SK-MEL-5 (cell line): ENCODE data around the gene EIF2AK2. TPM values are rescaled to one million over a fixed set of nuclear protein-coding genes. Genes with fewer than 3 reads are reported as not detected.

Source experiments
- DNase-seq: peaks from one replicate; pipeline ENCODE4 v3.0.0-alpha.2; 2016; ENCODE audit warnings: low read depth, low spot score
- in situ Hi-C: cut with HindIII; loops from 2 replicates; pipeline ENCODE4 v1.10.0; 2016; ENCODE audit warnings: low sequenced_read_pairs, high pct_unique_total_duplicates, low pct_unique_long_range_greater_than_20kb
- total RNA-seq: library from RNA; depleted of rRNA; stranded (reverse); fragments of >200 nt; shearing (Covaris generic); gene quantifications from 2 replicates; pipeline ENCODE4 v1.2.3, GENCODE V29; 2014

EIF2AK2 gene
- total RNA-seq, 1 experiment from 2014 or later: 22.5 TPM

DNA sequence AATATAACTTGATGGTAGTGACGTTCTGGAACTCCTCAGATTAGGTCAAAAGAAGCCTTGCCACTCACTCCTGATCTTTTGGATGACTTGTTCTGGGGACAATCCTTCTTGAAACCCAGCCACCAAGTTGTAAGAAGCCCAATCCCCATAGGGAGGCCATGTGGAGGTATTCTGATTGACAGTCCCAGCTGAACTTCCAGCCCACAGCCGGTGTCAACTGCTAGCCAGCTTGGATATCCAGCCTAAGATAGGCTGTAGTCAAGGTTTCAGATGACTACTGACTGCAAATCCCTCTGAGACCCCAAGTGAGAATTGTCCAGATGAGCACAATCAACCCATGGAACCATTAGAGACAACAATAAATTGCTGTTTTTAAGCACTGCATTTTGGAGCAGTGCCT is 31.4 kb downstream of the EIF2AK2 start:
- in situ Hi-C loops: no loop called here
- no peak for DNase-seq

DNA sequence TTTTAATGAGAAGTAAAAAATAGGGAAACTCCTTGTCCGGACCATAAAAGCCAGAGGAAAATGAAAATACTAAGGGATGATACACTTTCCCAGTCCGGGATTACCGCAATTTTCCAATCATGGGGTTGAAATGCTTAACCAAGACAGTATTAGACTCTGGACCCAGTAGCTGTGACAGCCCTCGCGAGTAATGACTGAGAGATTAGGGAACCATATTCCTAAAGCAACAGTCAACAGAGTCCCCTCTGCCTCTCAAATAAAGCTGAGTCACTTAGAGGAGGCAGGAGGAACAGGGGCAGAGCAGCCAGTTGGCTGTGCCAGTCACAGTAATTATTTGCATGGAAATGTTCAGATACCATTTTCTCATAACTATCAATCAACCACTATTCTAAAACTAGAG is 37.6 kb downstream of the EIF2AK2 start:
- DNase-seq: no peak
- in situ Hi-C loops: no loop called here

DNA sequence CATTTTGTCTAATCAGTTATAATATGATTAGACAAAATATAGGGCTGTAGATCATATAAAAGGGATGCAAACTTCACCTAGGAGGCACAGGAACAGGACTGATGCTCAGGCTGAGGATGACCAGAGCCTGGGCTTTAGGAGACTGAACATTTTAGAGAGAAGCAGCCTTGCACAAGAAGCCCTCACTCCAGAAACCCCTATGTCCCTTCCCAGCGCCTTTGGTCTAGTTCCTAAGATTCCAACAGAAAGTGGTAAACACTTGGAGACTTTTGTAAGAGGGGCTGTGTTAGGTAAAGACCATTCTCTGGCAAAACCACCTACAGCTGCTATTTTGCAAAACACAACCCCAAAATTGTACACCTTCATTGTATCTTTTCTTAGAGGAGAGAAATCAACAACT is 39.2 kb downstream of the EIF2AK2 start:
- no peak for DNase-seq
- in situ Hi-C loops: no loop called here

DNA sequence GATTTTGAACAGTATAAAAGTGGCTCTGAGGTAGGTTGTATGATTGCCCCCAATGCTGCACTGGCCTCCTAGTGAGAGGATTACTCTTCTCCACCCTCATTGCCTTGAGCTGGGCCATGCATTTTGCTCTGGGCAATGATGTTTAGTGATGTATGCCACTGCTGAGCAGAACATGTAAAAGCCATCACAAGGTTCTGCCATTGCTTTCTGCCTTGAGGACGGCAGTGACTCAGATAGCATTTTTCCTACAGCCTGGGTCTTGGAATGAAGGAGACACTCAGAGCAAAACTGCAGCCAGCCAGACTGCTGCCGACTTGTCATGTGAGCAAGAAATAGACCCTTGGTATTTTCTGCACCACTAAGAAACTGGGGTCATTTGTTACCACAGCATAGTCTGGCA is 44.8 kb downstream of the EIF2AK2 start:
- in situ Hi-C loops: no loop called here
- no peak for DNase-seq

DNA sequence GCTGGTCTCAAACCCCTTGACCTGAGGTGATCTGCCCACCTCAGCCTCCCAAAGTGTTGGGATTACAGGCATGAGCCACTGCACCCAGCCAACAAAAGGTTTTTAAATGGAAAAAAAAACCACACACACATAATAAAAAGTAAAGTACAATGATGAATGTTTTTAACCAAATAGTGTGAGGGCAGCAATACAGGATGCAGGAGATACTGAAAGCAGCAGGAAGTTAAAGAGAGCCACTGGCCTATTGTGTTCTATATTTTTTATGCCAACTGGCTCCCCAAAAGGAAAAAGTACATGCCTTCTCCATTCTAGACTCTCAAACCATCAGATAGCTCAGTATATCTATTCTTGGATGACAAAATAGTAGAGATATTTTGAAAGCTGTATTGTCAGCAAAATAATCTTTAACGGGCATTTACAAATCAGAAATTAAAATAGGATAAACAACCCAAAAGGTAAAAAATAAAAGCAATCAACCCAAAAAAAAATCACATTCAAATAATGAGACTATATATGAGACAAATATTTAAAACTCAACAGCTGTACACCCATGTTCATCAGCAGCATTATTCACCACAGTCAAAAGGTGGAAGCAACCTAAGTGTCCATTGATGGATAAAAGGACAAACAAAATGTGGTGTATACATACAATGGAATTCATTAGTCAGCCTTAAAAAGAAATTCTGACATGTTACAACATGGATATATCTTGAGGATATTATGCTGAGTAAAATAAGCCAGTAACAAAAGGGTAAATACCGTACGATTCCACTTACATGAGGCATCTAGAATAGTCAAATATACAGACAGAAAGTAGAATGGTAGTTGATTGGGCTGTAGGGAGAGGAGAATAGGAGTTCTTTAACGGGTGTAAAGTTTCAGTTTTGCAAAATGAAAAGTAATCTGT is 46.2 kb downstream of the EIF2AK2 start:
- in situ Hi-C loops: no loop called here
- DNase-seq: no peak

DNA sequence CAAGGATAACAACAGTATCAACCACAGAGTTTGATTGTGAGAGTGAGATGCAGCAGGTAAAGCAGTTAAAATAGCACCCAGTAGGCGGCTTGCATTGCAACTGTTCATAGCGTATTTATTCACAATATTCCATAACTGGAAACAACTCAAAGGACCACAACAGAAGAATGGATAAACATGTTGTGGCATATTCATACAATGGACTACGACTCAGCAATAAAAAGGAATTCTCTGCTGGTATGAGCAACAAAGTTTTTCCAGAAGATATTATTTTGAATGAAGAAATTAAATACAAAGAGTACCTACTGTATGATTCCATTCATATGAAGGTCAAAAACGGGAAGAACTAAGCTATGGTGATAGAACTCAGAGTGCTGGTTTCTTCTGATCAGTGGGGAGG is 47.3 kb downstream of the EIF2AK2 start:
- DNase-seq: no peak
- in situ Hi-C loops: no loop called here

DNA sequence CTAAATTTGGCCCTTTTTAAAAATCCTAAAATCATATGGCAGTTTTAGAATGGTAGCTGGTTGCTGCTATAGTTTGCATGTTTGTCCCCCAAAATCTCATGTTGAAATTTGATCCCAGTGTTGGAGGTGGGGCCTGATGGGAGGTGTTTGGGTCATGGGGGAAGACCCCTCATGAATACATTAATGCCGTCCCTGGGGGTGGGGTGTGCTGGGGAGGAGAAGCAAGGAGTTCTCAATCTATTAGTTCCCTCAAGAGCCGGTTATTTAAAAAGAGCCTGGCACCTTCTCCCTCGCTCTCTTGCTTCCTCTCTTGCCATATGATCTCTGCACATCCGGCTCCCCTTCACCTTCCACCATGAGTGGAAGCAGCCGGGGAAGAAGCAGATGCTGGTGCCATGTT is 51.6 kb downstream of the EIF2AK2 start:
- DNase-seq: no peak
- in situ Hi-C loops: no loop called here

DNA sequence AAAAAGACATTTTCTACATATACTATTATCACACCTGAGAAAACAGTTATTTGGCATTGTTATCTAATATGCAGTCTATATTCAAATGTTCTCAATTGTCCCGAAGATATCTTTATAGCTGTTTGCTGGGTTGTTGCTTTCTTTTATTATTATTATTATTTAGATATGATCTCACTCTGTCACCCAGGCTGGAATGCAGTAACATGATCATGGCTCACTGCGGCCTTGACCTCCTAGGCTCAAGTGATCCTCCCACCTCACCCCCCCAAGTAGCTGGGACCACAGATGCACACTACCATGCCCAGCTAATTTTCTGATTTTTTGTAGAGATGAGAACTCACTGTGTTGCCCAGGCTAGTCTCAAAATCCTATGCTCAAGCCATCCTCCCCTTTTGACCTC is 52.6 kb downstream of the EIF2AK2 start:
- in situ Hi-C loops: no loop called here
- no peak for DNase-seq

DNA sequence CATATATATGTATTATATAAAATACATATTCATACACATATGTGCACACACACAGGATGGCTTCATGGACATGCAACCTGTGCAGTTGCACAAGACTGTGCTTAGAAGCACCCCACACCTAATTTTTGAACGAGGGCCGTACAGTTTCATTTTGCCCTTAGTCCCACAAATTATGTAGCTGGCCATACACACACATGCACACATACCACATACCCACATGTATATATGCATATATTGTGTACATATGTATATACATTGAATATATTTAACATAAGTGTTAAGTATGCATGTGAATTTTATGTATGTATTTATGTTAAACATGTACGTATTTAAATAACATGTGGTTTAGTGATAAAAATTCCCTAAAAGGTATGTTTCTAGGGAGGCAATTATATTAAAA is 54.2 kb downstream of the EIF2AK2 start:
- in situ Hi-C loops: no loop called here
- no peak for DNase-seq

DNA sequence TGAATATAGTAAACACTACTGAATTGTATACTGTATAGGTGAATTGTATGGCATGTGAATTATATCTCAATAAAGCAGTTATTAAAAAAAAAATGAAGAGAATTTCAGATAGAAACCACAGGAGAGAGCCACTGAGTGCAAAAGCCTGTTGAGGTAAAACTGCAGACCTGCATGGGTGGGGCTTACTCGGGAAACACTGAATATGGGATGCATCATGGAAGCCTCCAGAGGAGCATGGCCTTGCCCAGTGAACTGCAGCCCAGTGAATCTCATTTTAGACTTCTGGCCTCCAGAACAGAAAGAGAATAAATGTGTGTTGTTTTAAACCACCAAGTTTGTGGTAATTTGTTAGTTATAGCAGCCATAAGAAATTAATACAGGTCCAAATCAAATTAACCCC is 56.7 kb downstream of the EIF2AK2 start:
- in situ Hi-C loops: no loop called here
- no peak for DNase-seq

DNA sequence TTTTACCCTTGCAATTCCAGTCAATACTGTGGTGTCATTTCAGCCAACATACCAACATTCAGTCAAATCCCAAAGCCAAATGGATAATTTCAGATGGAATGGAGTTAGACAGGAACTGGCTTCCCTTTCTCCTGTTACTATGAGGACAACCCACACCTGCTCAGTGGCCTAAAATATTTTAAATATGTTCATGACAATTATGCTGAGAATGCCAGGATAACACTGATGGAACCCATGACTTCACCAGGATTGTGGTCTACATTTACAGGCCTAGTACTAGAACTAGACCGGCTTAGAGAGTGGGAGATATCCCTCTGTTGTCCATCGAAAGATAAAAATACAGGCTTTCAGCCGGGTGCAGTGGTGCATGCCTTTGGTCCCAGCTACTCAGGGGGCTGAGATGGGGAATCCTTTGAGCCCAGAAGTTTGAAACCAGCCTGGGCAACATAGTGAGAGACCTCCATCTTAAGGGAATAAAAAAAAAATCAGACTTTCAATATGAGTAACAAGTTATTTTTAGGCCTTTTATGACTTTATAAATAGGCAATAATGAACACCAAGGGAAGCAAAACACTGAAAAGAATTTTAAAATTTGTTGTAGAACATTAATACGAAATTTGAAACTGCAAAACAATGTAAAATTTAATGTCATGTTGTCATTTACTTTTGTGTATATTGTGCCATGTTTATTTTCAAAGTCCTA is 58.2 kb downstream of the EIF2AK2 start:
- DNase-seq: no peak
- in situ Hi-C loops: no loop called here

DNA sequence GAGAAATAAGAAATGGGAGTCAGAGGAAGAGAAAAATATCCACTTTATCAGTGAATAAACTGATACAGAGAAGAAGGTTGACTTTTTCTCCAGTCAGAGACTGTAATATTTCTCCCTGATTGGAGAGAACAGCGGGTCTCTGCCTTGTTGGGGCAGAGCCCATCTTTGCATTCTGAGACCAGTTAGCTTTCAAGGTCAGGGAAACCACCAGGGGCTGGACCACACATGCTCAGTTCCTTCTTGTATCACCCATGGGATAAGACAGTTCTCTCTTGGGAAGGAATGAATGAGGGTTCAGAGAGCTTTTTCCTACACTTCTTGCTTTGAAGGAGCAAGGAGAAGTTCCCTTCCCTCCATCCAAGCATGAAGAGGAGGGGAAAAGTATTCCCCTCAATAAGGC is 60.2 kb downstream of the EIF2AK2 start:
- DNase-seq: no peak
- in situ Hi-C loops: no loop called here

DNA sequence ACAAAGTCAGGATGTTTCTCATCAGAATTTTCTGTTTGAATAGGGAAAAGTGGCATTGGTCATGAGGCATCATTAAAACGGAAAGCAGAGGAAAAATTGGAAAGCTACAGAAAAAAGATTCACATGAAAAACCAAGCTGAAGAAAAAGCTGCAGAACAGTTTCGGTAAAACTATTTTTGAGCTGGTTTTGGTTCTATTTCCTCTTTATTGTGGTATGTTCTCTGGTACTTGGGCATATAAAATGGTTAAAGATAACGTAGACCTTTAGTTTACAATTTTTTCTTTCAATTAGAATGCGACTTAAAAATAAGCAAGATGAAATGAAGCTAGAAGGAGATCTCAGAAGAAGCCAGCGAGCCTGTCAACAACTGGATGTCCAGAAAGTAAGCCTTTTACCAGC is 64.9 kb downstream of the EIF2AK2 start:
- in situ Hi-C loops: no loop called here
- DNase-seq: no peak

DNA sequence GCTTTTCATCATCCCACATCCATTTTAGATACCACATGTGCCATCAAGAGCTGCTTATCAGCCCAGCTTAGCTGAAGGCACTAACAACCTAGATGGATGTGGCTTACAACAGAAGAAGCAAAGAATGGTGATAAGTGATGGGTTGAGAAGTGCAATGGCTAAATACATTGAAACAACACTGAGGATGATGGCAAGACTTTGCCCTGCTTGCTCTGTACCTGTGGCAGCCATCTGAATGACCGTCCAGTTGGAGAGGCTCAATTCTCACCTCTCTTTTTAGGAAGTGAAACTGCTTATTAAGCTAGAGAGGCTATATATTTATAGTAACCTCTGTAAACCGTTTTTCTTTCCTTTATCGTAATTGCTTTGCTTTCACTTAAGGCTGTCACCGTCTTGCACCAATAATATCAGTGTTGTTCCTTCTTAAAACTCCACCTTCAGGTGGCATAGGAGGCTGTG is 66.7 kb downstream of the EIF2AK2 start:
- in situ Hi-C loops: no loop called here
- DNase-seq: no peak

DNA sequence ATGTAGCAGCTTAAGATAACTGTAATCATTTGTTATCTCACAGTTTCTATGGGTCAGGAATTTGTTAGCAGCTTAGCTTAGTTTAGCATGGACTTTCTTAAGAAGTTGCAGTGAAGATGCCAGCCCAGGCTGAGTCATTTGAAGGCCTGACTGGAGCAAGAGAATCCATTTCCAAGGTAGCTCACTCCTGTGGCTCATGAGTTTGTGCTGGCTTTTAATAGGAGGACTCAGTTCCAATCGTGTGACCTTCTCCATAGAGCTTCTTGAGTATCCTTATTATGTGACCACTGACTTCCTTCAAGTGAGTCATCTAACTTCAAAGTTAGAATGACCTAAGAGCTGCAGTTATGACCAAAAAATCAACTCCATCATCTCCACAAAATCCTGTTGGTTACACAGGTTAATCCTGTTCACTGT is 71.0 kb downstream of the EIF2AK2 start:
- in situ Hi-C loops: no loop called here
- peak; percentile 38 for DNase-seq

DNA sequence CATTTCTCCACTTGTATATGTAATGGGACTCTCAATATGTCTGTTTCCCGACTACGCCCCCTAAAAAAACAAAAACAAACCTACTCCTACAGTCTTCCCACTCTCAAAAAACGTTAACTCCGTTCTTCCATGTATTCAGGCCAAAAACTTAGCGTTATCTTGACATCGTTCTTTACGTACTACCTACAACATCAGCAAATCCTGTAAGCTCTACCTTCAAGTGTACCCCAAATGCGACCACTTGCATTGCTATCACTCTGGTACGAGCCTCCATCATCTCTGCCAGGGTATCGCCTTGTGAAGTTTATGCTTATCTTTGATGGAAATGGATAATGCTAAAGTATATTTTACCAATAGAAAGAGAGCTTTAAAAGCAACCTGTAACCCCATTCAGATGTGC is 72.0 kb downstream of the EIF2AK2 start:
- in situ Hi-C loops: no loop called here
- no peak for DNase-seq

DNA sequence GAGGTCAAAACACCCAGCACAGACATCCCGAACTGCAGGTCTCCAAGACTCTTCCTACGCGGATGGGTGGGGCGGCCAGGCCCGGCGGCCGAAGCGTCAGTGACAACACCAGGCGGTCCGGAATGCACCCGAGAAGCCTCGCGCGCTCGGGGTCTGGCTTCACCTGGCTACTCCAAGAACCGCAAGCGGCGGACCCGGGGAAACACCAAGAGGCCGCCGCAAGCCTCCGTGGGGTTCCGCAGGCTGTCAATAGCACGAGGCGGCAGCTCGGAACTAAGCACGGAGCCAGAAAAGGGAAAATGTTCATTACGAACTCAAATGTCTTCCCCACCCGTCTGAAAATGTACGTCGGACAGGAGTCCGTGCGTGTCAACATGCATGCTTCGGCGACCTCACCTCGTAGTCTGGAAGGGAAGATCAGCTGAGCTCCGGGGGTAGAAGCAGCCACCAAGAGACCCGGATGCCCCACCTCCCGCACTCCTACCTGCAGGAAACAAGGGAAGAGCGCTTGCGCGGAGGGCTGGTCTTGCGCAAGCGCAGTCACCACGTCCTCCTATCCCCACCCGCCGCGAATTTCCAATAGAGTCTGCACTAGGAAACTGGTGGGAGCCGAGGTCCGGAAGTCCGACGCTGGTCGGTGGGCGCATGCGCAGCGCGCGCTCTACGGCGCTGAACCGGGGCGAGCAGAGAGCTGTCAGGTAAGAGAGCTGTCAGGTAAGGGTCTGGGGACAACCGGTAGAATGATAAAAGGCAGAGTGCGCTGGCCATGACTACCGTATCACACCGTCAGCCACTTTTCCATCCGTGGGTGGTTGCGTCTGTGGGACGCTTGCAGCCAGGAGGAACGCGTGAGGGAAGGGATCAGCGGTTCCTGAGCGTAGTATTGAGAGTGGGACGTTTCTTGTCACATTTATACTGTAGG is 72.6 kb downstream of the EIF2AK2 start, which contains the start of the genes GPATCH11 and HEATR5B:
GPATCH11 (plus strand) TSS at position 646 of the 922 bp plus-strand sequence. CDS start 3,864 bp downstream, outside the sequence.
HEATR5B (minus strand) TSS at position 500 of the 922 bp plus-strand sequence. CDS start 958 bp downstream, outside the sequence.
- DNase-seq: peak; percentile 98
- in situ Hi-C loops: no loop called here

DNA sequence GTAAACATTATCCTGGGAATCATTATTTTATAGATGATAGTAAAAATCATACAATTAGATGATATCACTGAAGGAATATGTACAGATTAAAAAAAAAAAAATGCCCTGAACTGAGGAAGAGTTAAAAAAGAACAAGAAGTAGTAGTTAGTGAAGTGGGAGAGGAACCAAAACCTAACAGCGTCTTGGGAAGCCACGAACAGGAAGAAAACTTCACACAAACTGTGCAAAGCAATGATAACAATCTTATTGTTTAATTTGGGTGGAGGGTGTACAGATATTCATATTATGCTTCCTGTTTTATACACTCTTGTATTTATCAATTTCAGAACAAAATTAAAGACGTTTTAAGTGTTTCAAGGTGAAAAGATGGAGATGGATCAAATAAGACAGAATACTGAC is 76.1 kb downstream of the EIF2AK2 start:
- no peak for DNase-seq
- in situ Hi-C loops: no loop called here
